HG03097 (cell line): ENCODE measurements around the gene PSMA2.
A peak's percentile ranks its signal among the peaks of the same experiment; 100 is the strongest.

Experiments
- ATAC-seq: cut with Tn5 transposase; IDR thresholded peaks from one replicate; pipeline ENCODE4 v1.9.1; 2021; ENCODE audit not compliant: unreplicated experiment, low FRiP score

PSMA2 gene

DNA sequence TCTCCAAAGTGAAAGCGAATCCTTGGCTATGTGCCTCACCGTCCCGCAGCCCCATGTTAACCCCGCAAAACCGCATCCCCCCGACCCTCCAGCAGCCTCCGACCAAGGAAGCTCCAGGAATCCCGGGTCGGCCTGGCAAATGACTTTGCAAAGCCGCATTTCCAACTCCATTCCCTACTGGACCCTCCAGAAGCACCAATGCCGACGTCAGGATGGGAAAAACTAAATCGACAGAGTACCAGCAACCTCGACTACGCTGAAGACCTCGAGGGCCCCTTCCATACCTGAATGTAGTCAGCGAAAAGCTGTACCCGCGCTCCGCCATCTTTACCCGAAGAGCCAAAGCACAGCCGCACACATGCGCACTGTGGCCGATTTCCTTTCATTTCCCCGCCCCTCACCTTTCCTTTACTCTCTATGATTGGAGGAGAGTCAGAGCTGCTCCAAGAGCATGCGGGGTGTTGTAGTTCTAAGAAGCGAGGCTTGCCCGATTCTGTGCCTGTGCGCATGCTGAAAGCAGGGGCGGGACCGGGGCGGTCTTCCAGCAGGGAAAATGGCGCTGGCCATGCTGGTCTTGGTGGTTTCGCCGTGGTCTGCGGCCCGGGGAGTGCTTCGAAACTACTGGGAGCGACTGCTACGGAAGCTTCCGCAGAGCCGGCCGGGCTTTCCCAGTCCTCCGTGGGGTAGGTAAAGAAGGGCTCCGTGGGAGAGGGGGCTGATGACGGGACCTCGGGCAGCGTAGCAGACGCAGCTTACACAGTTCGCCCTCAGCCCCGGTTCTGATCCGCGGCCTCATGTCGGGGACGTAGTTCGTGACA is at the start of gene PSMA2, which contains the start of gene MRPL32:
Gene PSMA2, minus strand, starts transcription at position 341 of the 818 bp plus-strand sequence. Its CDS starts 16 bp downstream, at position 325.
Gene MRPL32, plus strand, starts transcription at position 543 of the 818 bp plus-strand sequence. Its CDS starts 11 bp downstream, at position 554.
- peak; percentile 98 for ATAC-seq

DNA sequence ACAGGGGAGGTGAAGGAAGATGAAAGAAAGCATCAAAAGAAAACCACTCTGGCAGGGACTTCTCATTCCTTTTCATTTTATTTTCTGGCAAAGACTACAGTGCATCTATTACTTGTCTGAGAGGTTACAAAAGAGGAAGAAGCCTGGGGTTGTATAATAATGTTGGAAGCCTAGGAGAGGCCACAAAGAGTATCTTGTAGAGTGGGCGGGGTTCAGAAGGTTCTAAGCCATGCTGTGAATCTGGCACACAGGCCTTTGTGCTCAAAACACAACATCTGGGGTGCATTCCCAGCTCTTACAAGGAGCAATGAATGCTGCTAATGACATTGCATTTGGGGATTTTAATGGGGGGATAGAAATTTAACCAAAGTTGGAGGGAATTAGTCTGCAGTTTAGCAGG is 49.6 kb upstream of the PSMA2 start:
- ATAC-seq = no peak

- no peak for ATAC-seq
Observed at GRCh38 chr7:42980514-42980913, 48.5 kb upstream of the PSMA2 start.

DNA sequence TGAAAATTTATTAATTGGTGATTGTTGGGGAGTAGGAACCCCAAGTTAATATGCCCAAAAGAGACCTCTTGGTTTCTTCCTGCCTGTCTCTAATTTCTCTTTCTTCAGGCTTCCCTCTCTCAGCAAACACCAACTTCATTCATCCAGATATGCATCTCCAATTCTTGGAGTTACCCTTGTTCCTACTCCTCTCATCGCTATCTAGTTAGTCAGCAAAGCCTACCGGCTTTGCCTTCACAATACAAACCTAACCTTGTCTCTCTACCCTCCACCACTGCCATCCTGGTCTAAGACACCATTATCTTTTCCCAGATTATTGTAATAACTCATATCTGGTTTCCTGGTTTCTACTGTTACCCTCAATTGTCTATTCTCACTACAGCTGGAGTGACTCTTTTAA is 48.1 kb upstream of the PSMA2 start:
- no peak for ATAC-seq

GRCh38 chr7:42978496-42978895 is 46.5 kb upstream of the PSMA2 start:
- no peak for ATAC-seq

DNA sequence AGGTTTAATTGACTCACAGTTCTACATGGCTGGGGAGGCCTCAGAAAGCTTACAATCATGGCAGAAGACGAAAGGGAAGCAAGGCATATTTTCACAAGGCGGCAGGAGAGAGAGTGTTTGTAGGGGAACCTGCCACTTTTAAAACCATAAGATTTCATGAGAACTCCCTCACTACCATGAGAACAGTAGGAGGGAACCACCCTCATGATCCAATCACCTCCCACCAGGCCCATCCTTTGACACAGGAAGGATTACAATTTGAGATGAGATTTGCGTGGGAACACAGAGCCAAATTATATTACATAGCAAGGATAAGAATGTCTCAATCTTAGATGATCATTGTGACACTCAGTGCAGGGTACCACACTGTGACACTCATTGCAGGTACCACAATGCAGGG is 44.4 kb upstream of the PSMA2 start:
- ATAC-seq = no peak

DNA sequence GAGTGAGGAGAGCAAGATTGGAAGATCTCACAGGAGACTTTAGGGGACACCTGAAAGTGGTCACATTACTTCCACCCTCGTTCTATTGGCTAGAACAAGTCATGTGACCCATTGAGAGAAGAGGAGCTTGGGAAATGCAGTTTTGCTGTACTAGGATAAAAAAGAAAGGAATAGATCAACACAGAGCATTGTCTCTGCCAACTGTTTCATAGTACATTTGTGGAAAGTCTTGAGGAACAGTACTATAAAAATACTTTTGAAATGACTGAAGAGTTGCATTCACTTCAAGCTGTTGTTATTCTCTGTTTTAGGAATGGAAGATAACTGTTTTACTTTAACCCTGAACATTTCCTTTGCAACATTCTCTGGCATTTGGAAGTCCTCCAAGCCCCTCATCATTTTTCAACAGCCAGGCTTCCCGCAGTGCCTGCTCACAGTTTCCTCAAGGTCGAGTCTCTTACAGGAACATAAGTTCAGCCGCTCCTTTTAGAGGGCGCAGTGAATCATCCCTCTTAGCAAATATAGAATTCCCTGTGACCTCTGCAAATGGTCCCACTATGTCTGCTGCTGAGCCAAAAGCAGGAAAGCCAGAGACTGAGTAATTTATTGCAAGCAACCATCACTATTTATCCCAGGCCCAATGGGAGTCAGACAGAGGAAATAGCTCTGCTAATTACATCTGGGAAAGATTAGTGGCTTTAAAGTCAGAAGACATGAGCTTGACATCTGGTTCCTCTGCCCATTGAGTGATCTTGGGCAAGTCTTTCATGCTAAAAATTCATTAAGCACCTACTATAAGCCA is 40.9 kb upstream of the PSMA2 start:
- no peak for ATAC-seq

- no peak for ATAC-seq
Observed at GRCh38 chr7:42967391-42967790, 35.4 kb upstream of the PSMA2 start.

GRCh38 chr7:42964849-42965805 is 33.2 kb upstream of the PSMA2 start:
- no peak for ATAC-seq

DNA sequence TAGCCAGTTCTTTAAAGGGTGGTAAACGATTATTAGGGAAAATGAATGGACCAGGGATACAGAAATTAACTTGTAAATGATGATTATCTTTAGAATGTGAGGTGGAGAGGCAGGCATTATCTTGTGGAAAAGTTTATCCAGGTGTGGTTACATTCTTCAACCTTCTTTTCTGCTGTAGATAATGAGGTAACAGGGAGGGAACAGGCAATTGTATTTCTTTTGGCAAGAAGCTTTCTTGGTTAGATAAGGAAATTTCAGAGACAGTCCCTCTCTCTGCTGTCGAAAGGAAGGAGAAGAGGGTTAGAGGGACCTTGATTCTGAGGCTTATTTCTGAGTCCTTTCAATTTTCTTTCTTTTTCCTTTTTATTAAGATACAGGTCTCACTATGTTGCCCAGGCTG is 32.3 kb upstream of the PSMA2 start:
- no peak for ATAC-seq

GRCh38 chr7:42961170-42961569 is 29.2 kb upstream of the PSMA2 start:
- ATAC-seq = no peak

DNA sequence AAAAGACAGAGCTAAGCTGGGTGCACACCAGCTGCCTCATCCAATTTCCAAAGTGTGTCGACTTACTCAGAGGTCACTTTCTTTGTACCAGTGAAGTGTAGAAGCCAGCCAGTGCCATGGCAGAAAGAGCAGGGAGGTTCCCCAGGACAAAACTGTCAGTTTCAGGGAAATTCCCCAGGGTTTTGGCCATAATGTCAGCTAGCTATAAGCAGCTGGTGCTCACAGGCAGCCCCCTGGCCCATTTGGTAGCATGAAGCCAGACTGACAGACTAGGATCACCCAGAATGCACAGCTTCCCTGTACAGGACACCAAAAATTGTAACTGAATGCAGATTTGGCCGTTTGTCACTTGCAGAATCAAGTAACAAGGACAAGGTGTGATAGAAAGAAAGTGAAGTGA is 28.8 kb upstream of the PSMA2 start:
- ATAC-seq = no peak

GRCh38 chr7:42959549-42959948 is 27.6 kb upstream of the PSMA2 start:
- ATAC-seq = no peak

- ATAC-seq = no peak
Observed at GRCh38 chr7:42956062-42956461, 24.1 kb upstream of the PSMA2 start.

DNA sequence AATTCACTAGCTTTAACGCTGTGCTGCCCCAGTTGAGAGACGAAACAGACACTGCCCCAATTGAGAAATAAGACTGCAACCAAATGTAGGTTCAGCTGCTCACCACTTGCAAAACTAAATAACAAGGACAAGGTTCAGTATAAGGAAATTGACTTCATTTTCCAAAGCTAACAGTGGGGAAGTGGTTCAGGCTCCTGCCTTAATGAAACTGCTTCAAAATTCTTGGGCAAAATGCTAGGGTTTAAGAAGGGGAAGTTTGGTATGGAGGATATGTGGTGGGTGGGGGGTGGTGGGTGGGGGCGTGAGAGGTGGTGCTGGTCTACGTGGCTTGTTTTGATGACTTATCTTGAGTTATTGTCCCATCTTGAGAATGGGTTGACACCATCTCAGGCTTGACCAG is 22.0 kb upstream of the PSMA2 start:
- no peak for ATAC-seq

GRCh38 chr7:42952328-42952727 is 20.4 kb upstream of the PSMA2 start:
- no peak for ATAC-seq

- no peak for ATAC-seq
Observed at GRCh38 chr7:42950417-42950816, 18.4 kb upstream of the PSMA2 start.

DNA sequence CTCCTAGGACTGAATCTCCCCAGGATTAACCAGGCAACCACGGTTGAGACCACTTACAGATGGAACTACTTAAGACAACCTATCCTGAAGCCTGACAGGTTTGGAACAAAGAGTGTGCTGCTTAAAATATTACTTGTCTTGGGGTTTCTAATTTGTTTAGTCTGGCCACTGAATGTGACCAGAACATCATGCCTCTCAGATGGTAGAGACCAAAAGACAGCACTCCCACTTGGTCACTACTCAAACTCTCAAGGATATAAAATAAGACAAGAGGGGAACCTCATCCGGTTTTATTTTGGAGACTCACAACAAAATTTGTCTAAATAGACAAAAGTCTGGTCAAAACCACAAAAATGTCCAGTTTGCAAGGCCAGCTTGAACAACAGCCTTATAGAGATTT is 15.5 kb upstream of the PSMA2 start:
- no peak for ATAC-seq

DNA sequence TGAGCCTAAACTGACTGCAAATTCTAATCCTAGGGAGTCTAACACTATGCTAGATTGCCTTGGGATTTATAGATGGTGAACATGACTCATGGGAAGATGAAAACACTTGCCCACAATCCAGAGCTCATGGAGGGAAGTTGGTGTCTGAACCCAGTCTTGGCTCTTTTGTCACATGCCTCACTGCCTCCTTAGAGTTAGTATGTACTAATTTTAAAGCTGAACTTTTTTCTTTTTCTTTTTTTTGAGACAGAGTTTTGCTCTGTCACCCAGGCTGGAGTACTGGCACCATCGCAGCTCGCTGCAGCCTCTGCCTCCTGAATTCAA is 14.6 kb upstream of the PSMA2 start:
- no peak for ATAC-seq

- peak; percentile 41 for ATAC-seq
Observed at GRCh38 chr7:42945821-42946626, 14.1 kb upstream of the PSMA2 start.
